Kidney (tissue), 14 donors: ENCODE measurements around the gene USP46. TPM values are rescaled to one million over a fixed set of nuclear protein-coding genes. Genes with fewer than 3 reads are reported as not detected.

Experiments used
- DNase-seq, 5 donors: peaks; one replicate each; pipeline ENCODE4 v3.0.0-alpha.2; 2013 to 2020
- FAIRE-seq: peaks from 2 replicates; lab custom pipeline; 2012; peaks lifted over from hg19 to GRCh38; lab: Jason Lieb, UNC
- H3K27ac ChIP-seq, 2 donors: one replicate each; pipeline ENCODE4 v1.7.0; 2013; ENCODE audit warnings: low read depth in 2 of 2, low read length in 2 of 2, inconsistent platforms in 1 of 2
- H3K27me3 ChIP-seq: one replicate; pipeline ENCODE4 v1.7.1; 2013; ENCODE audit warnings: low read length, inconsistent platforms; ENCODE audit not compliant: control insufficient read depth, insufficient read depth
- H3K36me3 ChIP-seq, 3 donors: one replicate each; pipeline versions ENCODE4 v1.7.0 to v1.7.1; 2013; ENCODE audit warnings: low read length in 3 of 3, control low read depth in 1 of 3, inconsistent platforms in 1 of 3; ENCODE audit not compliant: insufficient read depth in 3 of 3, control insufficient read depth in 2 of 3
- H3K4me1 ChIP-seq, 3 donors: one replicate each; pipeline versions ENCODE4 v1.7.0 to v1.7.1; 2013; ENCODE audit warnings: low read length in 3 of 3, inconsistent platforms in 1 of 3, low read depth in 1 of 3; ENCODE audit not compliant: control insufficient read depth in 2 of 3, insufficient read depth in 2 of 3
- H3K4me3 ChIP-seq, 3 donors: one replicate each; pipeline versions ENCODE4 v1.7.0 to v1.8.1; 2013; ENCODE audit warnings: low read length in 3 of 3, control low read depth in 1 of 3, inconsistent platforms in 1 of 3
- H3K9ac ChIP-seq, 3 donors: one replicate each; pipeline versions ENCODE4 v1.7.0 to v1.7.1; 2013; ENCODE audit warnings: low read length in 3 of 3, control low read depth in 1 of 3, inconsistent platforms in 1 of 3
- H3K9me3 ChIP-seq, 3 donors: one replicate each; pipeline versions ENCODE4 v1.7.0 to v1.7.1; 2013; ENCODE audit warnings: low read length in 3 of 3, control low read depth in 1 of 3, inconsistent platforms in 1 of 3; ENCODE audit not compliant: control insufficient read depth in 2 of 3, insufficient read depth in 1 of 3
- CTCF ChIP-seq: IDR thresholded peaks from 3 replicates; pipeline ENCODE4 v1.5.1; 2012; ENCODE audit warnings: mild to moderate bottlenecking, moderate library complexity, borderline replicate concordance; ENCODE audit not compliant: insufficient read depth; ENCODE audit errors: extremely low read depth
- intact Hi-C: fragments of 100-400 bp; cut with DNase I; formaldehyde crosslinking; loops from one replicate; pipeline ENCODE4 v1.11.1; 2022
- polyA plus RNA-seq: library from polyadenylated mRNA; stranded (reverse); fragments of 350-450 nt; fragmentation: Illumina TruSeq; extraction: RNeasy Lipid Tissue Mini Kit (QIAGEN cat#74804); gene quantifications from one replicate; pipeline ENCODE4 v1.2.3, GENCODE V29; 2014; ENCODE audit warnings: low read depth, low replicate concordance; ENCODE audit not compliant: insufficient read depth
- total RNA-seq: library from RNA; stranded (reverse); fragmentation: NEBNext Ultra II Directional; extraction: Animal tissue kit (Norgen Biotek cat#: 25700); gene quantifications from one replicate; pipeline ENCODE4 v1.2.1, GENCODE V29; 2021
- donor health status: control.
- donor health status: control.
- donor health status: control.
- donor health status: control.
- donor health status: control.
- donor health status: DM: yes; HTN: yes; CAD: no.
- donor health status: Normal renal cell carcinoma (clear cell type).

Gene USP46
- total and polyA plus RNA-seq, 2 donors from 2014 or later = 8.2 to 16.9 TPM

GRCh38 chr4:52655506-52655905 lies 3.6 kb downstream of the USP46 start:
- intact Hi-C loops = no loop called here
- no peak for FAIRE-seq

GRCh38 chr4:52651996-52652672 lies 7.0 kb downstream of the USP46 start:
- intact Hi-C loops = no loop called here
- H3K36me3 ChIP-seq = peaks cover 0 to 6% (median 0%) of the 10 kb centered on the region in 3 donors
- H3K4me3 ChIP-seq = no peak overlapping the region
- H3K27ac ChIP-seq = no peak overlapping the region
- FAIRE-seq = no peak
- H3K9me3 ChIP-seq = no peaks in the 10 kb centered on the region
- peaks cover 0 to 7% (median 0%) of the 10 kb centered on the region in 3 donors for H3K4me1 ChIP-seq
- no peak for DNase-seq
- TF ChIP-seq CTCF = no peak
- no peak overlapping the region for H3K9ac ChIP-seq
- H3K27me3 ChIP-seq = no peaks in the 10 kb centered on the region

More at GRCh38 chr4:52655506-52655905, 3.6 kb downstream of the USP46 start:
- no peak for TF ChIP-seq CTCF
- Histone ChIP-seq H3K36me3 (no peaks in the 10 kb centered on the region), H3K9ac (no peak overlapping the region), H3K27me3 (no peaks in the 10 kb centered on the region), H3K9me3 (no peaks in the 10 kb centered on the region), H3K4me3 (no peak overlapping the region), H3K27ac (no peak overlapping the region), H3K4me1 (peaks cover 0 to 7% (median 7%) of the 10 kb centered on the region in 3 donors)
- no peak for DNase-seq

GRCh38 chr4:52648836-52649235 lies 10.3 kb downstream of the USP46 start:
- TF ChIP-seq CTCF = no peak
- no peaks in the 10 kb centered on the region for H3K9me3 ChIP-seq
- peaks cover 0 to 5% (median 3%) of the 10 kb centered on the region in 3 donors for H3K4me1 ChIP-seq
- no peak for DNase-seq
- no peak overlapping the region for H3K27ac ChIP-seq
- intact Hi-C loops = no loop called here
- FAIRE-seq = no peak
- no peaks in the 10 kb centered on the region for H3K27me3 ChIP-seq
- no peak overlapping the region for H3K9ac ChIP-seq
- peaks cover 0 to 6% (median 0%) of the 10 kb centered on the region in 3 donors for H3K36me3 ChIP-seq
- no peak overlapping the region for H3K4me3 ChIP-seq
